Fibroblast of lung (primary cell): ENCODE results near the gene LYPD6B. TPM values are rescaled to one million over a fixed set of nuclear protein-coding genes. Genes with fewer than 3 reads are reported as not detected.

Experiments
- DNase-seq, 2 donors: peaks; one replicate each; pipeline versions ENCODE4 v3.0.0 to v3.0.0-alpha.2; 2010; ENCODE audit warnings: low read depth in 2 of 2
- H2AFZ ChIP-seq: 2 replicates; pipeline ENCODE4 v1.5.1; 2012; ENCODE audit warnings: low read length, control low read depth, inconsistent platforms
- H3K27ac ChIP-seq: 2 replicates; pipeline ENCODE4 v1.5.1; 2011; ENCODE audit warnings: low read length, control low read depth; ENCODE audit not compliant: insufficient read depth
- H3K27me3 ChIP-seq: 2 replicates; pipeline ENCODE4 v1.5.1; 2011; ENCODE audit warnings: mild to moderate bottlenecking, low read length; ENCODE audit not compliant: control insufficient read depth, insufficient read depth
- H3K36me3 ChIP-seq: 2 replicates; pipeline ENCODE4 v1.5.1; 2011; ENCODE audit warnings: low read length; ENCODE audit not compliant: control insufficient read depth, insufficient read depth
- H3K4me1 ChIP-seq: 2 replicates; pipeline ENCODE4 v1.5.1; 2011; ENCODE audit warnings: low read length; ENCODE audit not compliant: control insufficient read depth, insufficient read depth; ENCODE audit errors: extremely low read depth
- H3K4me2 ChIP-seq: 2 replicates; pipeline ENCODE4 v1.5.1; 2011; ENCODE audit warnings: low read length, control low read depth; ENCODE audit not compliant: insufficient read depth; ENCODE audit errors: extremely low read depth
- H3K4me3 ChIP-seq, 4 experiments: fragments of 200-600 bp in 1 of 4; sonication (generic) in 1 of 4; replicated peaks in 1 of 4; 2 replicates each; pipeline ENCODE4 v1.5.1; 2011 to 2016; ENCODE audit warnings: low read length in 4 of 4, low read depth in 3 of 4, mild to moderate bottlenecking in 3 of 4, control low read depth in 2 of 4, inconsistent platforms in 1 of 4, mixed read lengths in 1 of 4; ENCODE audit not compliant: insufficient read depth in 1 of 4; ENCODE audit errors: control extremely low read depth in 1 of 4
- H3K79me2 ChIP-seq: 2 replicates; pipeline ENCODE4 v1.5.1; 2012; ENCODE audit warnings: mild to moderate bottlenecking, low read length, inconsistent platforms; ENCODE audit not compliant: control insufficient read depth, insufficient read depth
- H3K9ac ChIP-seq: 2 replicates; pipeline ENCODE4 v1.5.1; 2011; ENCODE audit warnings: mild to moderate bottlenecking, low read length, control low read depth; ENCODE audit not compliant: insufficient read depth
- H3K9me3 ChIP-seq: 2 replicates; pipeline ENCODE4 v1.5.1; 2012; ENCODE audit warnings: low read depth, low read length; ENCODE audit not compliant: control insufficient read depth, insufficient read depth
- H4K20me1 ChIP-seq: 2 replicates; pipeline ENCODE4 v1.5.1; 2011; ENCODE audit warnings: low read length; ENCODE audit not compliant: control insufficient read depth, insufficient read depth; ENCODE audit errors: extremely low read depth
- CTCF ChIP-seq, 2 donors: IDR thresholded peaks in 1 of 2; conservative IDR thresholded peaks in 1 of 2; 1 replicate in 1 of 2; 2 replicates in 1 of 2; pipeline ENCODE4 v1.5.1; 2011 to 2012; ENCODE audit warnings: low read length in 2 of 2, control low read depth in 1 of 2, inconsistent platforms in 1 of 2, low read depth in 1 of 2, mild to moderate bottlenecking in 1 of 2
- EZH2 ChIP-seq: IDR thresholded peaks from 2 replicates; pipeline ENCODE4 v1.5.1; 2012; ENCODE audit warnings: low read length, control low read depth, mild to moderate bottlenecking; ENCODE audit errors: missing control alignments
- polyA plus RNA-seq, 2 donors: library from polyadenylated mRNA; depleted of rRNA in 1 of 2; stranded (reverse) in 1 of 2; unstranded in 1 of 2; fragments of >200 nt; gene quantifications; 2 replicates each; pipeline ENCODE4 v1.2.1, GENCODE V29; 2011 to 2012; ENCODE audit warnings: missing spikeins in 1 of 2
- total RNA-seq: library from RNA; depleted of rRNA; stranded (reverse); fragments of >200 nt; gene quantifications from 2 replicates; pipeline ENCODE4 v1.2.1, GENCODE V29; 2014

The LYPD6B gene
- total and polyA plus RNA-seq, 2 donors (not counting 1 experiment from before 2014, with no cell fraction given): 0.11 TPM; not detected in 1

GRCh38 chr2:149018981-149019380, 19.5 kb upstream of the LYPD6B start:
- no peak overlapping the region for H2AFZ ChIP-seq
- no peak overlapping the region for H3K4me3 ChIP-seq
- H3K4me1 ChIP-seq: no peaks in the 10 kb centered on the region
- TF ChIP-seq EZH2 (no peak), CTCF (conservative IDR thresholded peaks at IDR 0.05 in 1 of 2, IDR thresholded peaks at IDR 0.05 in 1 of 2; ENCODE audit: low read depth in 1 of 2, low read length in 2 of 2) (no peak)
- no peaks in the 10 kb centered on the region for H3K9me3 ChIP-seq
- no peaks in the 10 kb centered on the region for H4K20me1 ChIP-seq
- no peak overlapping the region for H3K27ac ChIP-seq
- H3K9ac ChIP-seq: no peak overlapping the region
- DNase-seq: no peak
- no peaks in the 10 kb centered on the region for H3K79me2 ChIP-seq
- no peak overlapping the region for H3K4me2 ChIP-seq
- H3K36me3 ChIP-seq: no peaks in the 10 kb centered on the region
- H3K27me3 ChIP-seq: no peaks in the 10 kb centered on the region

- no peak overlapping the region for H3K4me2 ChIP-seq
- no peak overlapping the region for H3K9ac ChIP-seq
These were observed 18.7 kb upstream of the LYPD6B start for GRCh38 chr2:149019768-149020167.

GRCh38 chr2:149020432-149020851, 18.1 kb upstream of the LYPD6B start:
- Histone ChIP-seq H4K20me1 (no peaks in the 10 kb centered on the region), H3K9me3 (no peaks in the 10 kb centered on the region), H3K9ac (no peak overlapping the region), H3K4me3 (no peak overlapping the region), H3K79me2 (no peaks in the 10 kb centered on the region), H3K27ac (no peak overlapping the region), H2AFZ (no peak overlapping the region), H3K4me2 (no peak overlapping the region), H3K27me3 (no peaks in the 10 kb centered on the region), H3K36me3 (no peaks in the 10 kb centered on the region), H3K4me1 (no peaks in the 10 kb centered on the region)
- TF ChIP-seq EZH2 (no peak), CTCF (conservative IDR thresholded peaks at IDR 0.05 in 1 of 2, IDR thresholded peaks at IDR 0.05 in 1 of 2; ENCODE audit: low read depth in 1 of 2, low read length in 2 of 2) (no peak)
- DNase-seq: no peak

More at GRCh38 chr2:149019768-149020167, 18.7 kb upstream of the LYPD6B start:
- no peak for DNase-seq
- Histone ChIP-seq H3K27me3 (no peaks in the 10 kb centered on the region), H3K4me1 (no peaks in the 10 kb centered on the region), H4K20me1 (no peaks in the 10 kb centered on the region), H3K9me3 (no peaks in the 10 kb centered on the region), H3K36me3 (no peaks in the 10 kb centered on the region), H3K79me2 (no peaks in the 10 kb centered on the region), H2AFZ (no peak overlapping the region), H3K27ac (no peak overlapping the region), H3K4me3 (no peak overlapping the region)
- TF ChIP-seq EZH2 (no peak), CTCF (conservative IDR thresholded peaks at IDR 0.05 in 1 of 2, IDR thresholded peaks at IDR 0.05 in 1 of 2; ENCODE audit: low read depth in 1 of 2, low read length in 2 of 2) (no peak)
